ENCODE measurements around the gene HOXD1.

Gene HOXD1

GRCh38 chr2:176154576-176155252 is 33.8 kb upstream of the HOXD1 start:
- DNase-seq: no peak

GRCh38 chr2:176155356-176156044 is 33.0 kb upstream of the HOXD1 start:
- no peak for DNase-seq

- DNase-seq: no peak
Measured at GRCh38 chr2:176156301-176156806, 32.1 kb upstream of the HOXD1 start.

- no peak for DNase-seq
Measured at GRCh38 chr2:176156807-176157498, 31.5 kb upstream of the HOXD1 start, which contains the start of gene HOXD3. Gene HOXD3, plus strand, starts transcription at chr2:176157307. Its CDS starts 11,808 bp downstream, at chr2:176169115.

- no peak for DNase-seq
Measured at GRCh38 chr2:176157499-176158185, 30.8 kb upstream of the HOXD1 start.

GRCh38 chr2:176158186-176158591 is 30.3 kb upstream of the HOXD1 start:
- DNase-seq: no peak

- no peak for DNase-seq
Measured at GRCh38 chr2:176158855-176159662, 29.4 kb upstream of the HOXD1 start.

GRCh38 chr2:176159663-176160250 is 28.7 kb upstream of the HOXD1 start:
- DNase-seq: no peak

- no peak for DNase-seq
Measured at GRCh38 chr2:176160251-176160985, 28.1 kb upstream of the HOXD1 start.

GRCh38 chr2:176160986-176161824 is 27.3 kb upstream of the HOXD1 start:
- DNase-seq: no peak

- no peak for DNase-seq
Measured at GRCh38 chr2:176161825-176162626, 26.4 kb upstream of the HOXD1 start.

- no peak for DNase-seq
Measured at GRCh38 chr2:176162911-176163671, 25.4 kb upstream of the HOXD1 start.

- no peak for DNase-seq
Measured at GRCh38 chr2:176163672-176164056, 24.8 kb upstream of the HOXD1 start.

GRCh38 chr2:176164201-176164600 is 24.3 kb upstream of the HOXD1 start:
- DNase-seq: no peak

- DNase-seq: no peak
Measured at GRCh38 chr2:176164611-176165369, 23.7 kb upstream of the HOXD1 start.

- DNase-seq: no peak
Measured at GRCh38 chr2:176165370-176166050, 23.0 kb upstream of the HOXD1 start.

GRCh38 chr2:176166272-176166671 is 22.2 kb upstream of the HOXD1 start:
- DNase-seq: no peak

All from activated CD4-positive, alpha-beta T cell treated with anti-CD3 and anti-CD28 coated beads, Interleukin-10, Interleukin-2, amounts not matched to agents 100 ng/mL and 50 ng/mL, durations not matched to agents 16 hours and 8 hours (primary cell).